Natural killer cell treated with Interleukin-12 subunit alpha and Interleukin-12 subunit beta and Interleukin-15 and Interleukin-18, amount 100 ng/mL, for 72 hours (primary cell): ENCODE data around the gene SNRPF. TPM values are rescaled to one million over a fixed set of nuclear protein-coding genes. Genes with fewer than 3 reads are reported as not detected.
"Not testable (repeated sequence)": the region's sequence is repeated elsewhere in the genome, so short reads cannot be mapped to it uniquely, and the experiment has no call there.

Source experiments
- ATAC-seq, 2 donors: fragments of 150-1000 bp; cut with Tn5 transposase in 1 of 2; sonication (Bioruptor Pico), chemical (Tn5 transposase) in 1 of 2; 2 replicates each; pipeline ENCODE4 v1.10.0; 2021
- DNase-seq: peaks from one replicate; pipeline ENCODE4 v3.0.0; 2022; ENCODE audit warnings: low spot score
- H3K27ac Mint-ChIP-seq, 2 donors: 1 replicate in 1 of 2; 2 replicates in 1 of 2; pipeline ENCODE4 v1.8.0; 2022; ENCODE audit warnings: mixed read lengths in 2 of 2, mild to moderate bottlenecking in 1 of 2, moderate library complexity in 1 of 2
- H3K27me3 Mint-ChIP-seq, 2 donors: 1 replicate in 1 of 2; 2 replicates in 1 of 2; pipeline ENCODE4 v1.8.0; 2022; ENCODE audit warnings: mixed read lengths in 2 of 2
- H3K36me3 Mint-ChIP-seq: one replicate; pipeline ENCODE4 v1.8.0; 2022; ENCODE audit warnings: mixed read lengths
- H3K4me1 Mint-ChIP-seq, 2 donors: 1 replicate in 1 of 2; 2 replicates in 1 of 2; pipeline ENCODE4 v1.8.0; 2022; ENCODE audit warnings: low read depth in 2 of 2, mixed read lengths in 2 of 2, mild to moderate bottlenecking in 1 of 2
- H3K4me3 Mint-ChIP-seq: one replicate; pipeline ENCODE4 v1.8.0; 2022; ENCODE audit warnings: mixed read lengths
- H3K9me3 Mint-ChIP-seq: 2 replicates; pipeline ENCODE4 v1.8.0; 2022; ENCODE audit warnings: mixed read lengths
- total RNA-seq, 2 donors: library from RNA; stranded (reverse); gene quantifications; one replicate each; pipeline ENCODE4 v1.2.3, GENCODE V29; 2022

Gene SNRPF
- total RNA-seq: 10 to 100 TPM; 31.5 to 62.6 TPM

DNA sequence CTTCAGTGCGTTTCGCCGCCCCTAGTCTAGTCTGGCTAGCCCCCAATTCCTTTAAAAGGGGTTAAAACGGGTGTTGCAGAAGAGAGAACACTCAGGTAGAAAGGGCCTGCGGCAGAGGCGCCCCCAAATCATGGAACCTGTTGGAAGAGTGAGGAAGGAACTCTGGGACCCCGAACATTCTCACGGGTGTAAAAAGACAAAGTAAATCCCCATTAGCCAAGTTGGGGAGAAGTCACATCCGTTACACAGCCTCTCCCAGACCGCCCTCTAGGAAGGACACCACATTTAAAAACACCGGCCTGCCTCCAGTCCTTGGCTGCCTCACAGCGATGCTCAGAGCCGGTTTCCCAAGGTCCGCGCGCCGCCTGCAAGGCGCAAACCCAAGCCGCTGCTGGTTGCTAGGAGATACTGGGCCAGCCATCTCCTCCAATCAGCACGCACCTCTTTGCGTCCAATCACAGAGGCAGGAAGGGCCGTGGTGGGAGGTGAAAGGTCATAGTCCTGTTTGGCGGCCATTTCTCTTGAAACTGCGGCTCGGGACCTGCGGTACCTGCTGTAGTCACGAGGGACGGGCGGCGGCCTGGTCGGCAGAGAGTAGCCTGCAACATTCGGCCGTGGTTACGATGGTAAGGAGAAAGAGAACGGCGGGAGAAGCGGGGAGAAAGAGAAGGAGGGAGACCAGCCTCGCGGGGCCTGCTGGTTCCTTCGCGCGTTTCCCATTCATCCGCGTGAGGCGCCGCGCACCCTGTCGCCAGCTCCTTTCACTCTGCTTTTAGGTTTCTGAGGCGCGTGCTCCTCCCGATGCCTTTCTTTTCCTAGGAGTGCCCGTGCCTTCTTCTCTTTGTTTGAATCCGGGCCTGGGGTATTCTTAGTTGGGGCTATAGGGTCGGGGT is at the start of gene SNRPF:
TSS of gene SNRPF (plus strand) at position 502 of the 893 bp plus-strand sequence. CDS start at position 624, 122 bp downstream.
- H3K4me3 Mint-ChIP-seq: no peak within 1 kb of the TSS
- H3K27me3 Mint-ChIP-seq: peaks cover 9 to 17% of the 10 kb centered on the region in 2 donors
- ATAC-seq: peak; percentile 99 to 100

DNA sequence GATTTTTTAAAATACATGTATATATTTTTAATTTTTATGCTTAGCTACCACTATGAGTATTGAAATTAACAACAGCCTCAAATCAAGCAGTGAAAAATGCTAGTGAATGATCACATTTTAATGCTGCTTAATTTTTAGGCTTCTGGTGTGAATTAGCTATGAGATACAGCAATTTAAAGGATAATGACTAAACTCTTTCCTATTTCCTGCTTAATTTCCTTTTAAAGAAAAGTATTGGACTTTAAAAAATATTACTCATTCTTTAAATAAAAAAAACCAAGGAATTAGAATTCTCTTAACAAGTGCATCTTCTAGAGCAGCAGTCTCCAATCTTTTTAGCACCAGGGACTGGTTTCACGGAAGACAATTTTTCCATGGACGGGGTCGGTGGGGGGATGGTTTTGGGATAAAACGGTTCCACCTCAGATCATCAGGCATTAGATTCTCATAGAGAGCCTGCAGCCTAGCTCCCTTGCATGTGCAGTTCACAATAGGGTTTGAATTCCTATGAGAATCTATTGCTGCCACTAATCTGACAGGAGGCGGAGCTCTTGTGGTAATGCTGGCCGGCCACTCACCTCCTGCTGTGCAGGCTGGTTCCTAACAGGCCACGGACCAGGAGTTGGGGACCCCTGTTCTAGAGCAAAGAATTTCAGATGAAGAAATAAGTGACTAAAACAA is 49.6 kb upstream of the SNRPF start:
- DNase-seq: no peak
- Mint-ChIP-seq H3K4me1 (peaks cover 6 to 12% of the 10 kb centered on the region in 2 donors), H3K27ac (no peak overlapping the region), H3K27me3 (peaks cover 12 to 24% of the 10 kb centered on the region in 2 donors), H3K4me3 (no peak overlapping the region), H3K9me3 (no peaks in the 10 kb centered on the region), H3K36me3 (no peaks in the 10 kb centered on the region)
- no peak for ATAC-seq

More for the DNA sequence above, at the start of gene SNRPF:
- Mint-ChIP-seq H3K27ac (no peak within 1 kb of the TSS), H3K9me3 (no peaks in the 10 kb centered on the region), H3K36me3 (peaks cover 21% of the 10 kb centered on the region), H3K4me1 (peaks cover 10% of the 10 kb centered on the region in 2 donors)
- DNase-seq: peak; percentile 95

DNA sequence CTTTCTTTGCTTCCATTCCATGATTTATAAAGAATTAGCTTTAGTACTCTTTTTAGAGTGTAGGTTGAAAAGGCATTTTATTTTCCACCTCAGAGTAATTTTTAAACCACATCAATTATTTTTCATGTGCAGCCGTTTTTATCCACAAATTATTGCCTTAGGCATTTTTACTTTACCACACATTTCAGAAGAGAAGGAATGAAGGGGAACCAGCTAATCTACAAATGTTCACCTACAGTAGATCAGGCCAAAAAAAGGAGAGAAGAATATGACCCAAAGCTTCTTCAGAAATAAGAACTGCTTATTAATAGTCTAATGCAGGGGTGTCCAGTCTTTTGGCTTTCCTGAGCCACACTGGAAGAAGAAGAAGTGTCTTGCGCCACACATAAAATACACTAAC is 48.3 kb upstream of the SNRPF start:
- peaks cover 6 to 10% of the 10 kb centered on the region in 2 donors for H3K4me1 Mint-ChIP-seq
- H3K36me3 Mint-ChIP-seq: no peaks in the 10 kb centered on the region
- no peak overlapping the region for H3K27ac Mint-ChIP-seq
- ATAC-seq (no peak), DNase-seq (no peak)
- H3K4me3 Mint-ChIP-seq: no peak overlapping the region
- H3K27me3 Mint-ChIP-seq: peaks cover 12 to 21% of the 10 kb centered on the region in 2 donors
- H3K9me3 Mint-ChIP-seq: no peaks in the 10 kb centered on the region

DNA sequence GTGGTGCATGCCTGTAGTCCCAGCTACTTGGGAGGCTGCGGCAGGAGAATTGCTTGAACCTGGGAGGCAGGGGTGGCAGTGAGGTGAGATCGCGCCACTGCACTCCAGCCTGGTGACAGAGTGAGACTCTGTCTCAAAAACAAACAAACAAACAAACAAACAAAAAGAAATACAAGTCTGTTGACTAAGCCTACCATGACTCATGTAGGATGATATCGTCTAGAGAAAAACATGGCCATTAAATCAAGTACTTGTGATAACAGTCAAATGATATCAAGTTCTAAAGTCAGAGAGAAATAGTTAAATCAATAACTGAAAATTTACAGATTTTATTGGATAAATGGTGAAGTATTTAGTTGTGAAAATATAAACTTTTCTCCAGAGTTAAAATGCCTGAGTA is 46.6 kb upstream of the SNRPF start:
- not testable (repeated sequence) for ATAC-seq, H3K4me3 Mint-ChIP-seq, H3K9me3 Mint-ChIP-seq, H3K4me1 Mint-ChIP-seq, H3K36me3 Mint-ChIP-seq, DNase-seq, H3K27ac Mint-ChIP-seq
- H3K27me3 Mint-ChIP-seq: peaks cover 8 to 18% of the 10 kb centered on the region in 2 donors

GRCh38 chr12:95815632-95816212 is 43.0 kb upstream of the SNRPF start:
- DNase-seq (no peak), ATAC-seq (no peak)
- Mint-ChIP-seq H3K36me3 (no peaks in the 10 kb centered on the region), H3K4me3 (no peak overlapping the region), H3K27me3 (peaks cover 4 to 16% of the 10 kb centered on the region in 2 donors), H3K27ac (no peak overlapping the region), H3K9me3 (no peaks in the 10 kb centered on the region), H3K4me1 (no peaks in the 10 kb centered on the region)

DNA sequence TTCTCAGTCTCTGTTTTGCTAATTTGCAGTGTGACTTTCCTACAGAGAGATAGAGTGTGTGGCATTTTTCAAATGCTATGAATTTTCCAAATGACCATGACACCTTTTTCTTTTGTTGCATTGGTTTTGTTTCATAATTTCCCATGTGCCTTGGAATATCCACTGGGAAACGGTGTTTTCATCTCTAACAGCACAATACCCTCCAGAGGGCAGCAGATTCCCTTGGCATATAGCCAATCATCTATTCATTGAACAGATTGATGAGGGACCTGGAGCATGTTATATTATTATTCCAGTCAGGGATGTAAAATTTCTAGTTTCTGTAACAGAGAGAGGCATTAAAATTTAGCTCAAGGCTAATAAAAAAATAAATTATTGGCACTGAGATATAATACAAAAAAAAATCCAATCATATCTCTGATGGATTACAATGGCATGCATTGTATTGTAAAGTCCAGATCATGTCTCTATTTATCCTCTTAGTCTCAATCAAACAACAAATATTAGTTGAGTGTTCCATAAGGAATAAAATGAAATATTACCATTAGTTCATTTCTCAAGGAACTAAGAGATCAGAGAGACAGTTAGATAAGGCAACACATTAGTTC is 38.6 kb upstream of the SNRPF start:
- H3K27me3 Mint-ChIP-seq: peaks cover 10 to 20% of the 10 kb centered on the region in 2 donors
- no peak overlapping the region for H3K4me3 Mint-ChIP-seq
- no peaks in the 10 kb centered on the region for H3K4me1 Mint-ChIP-seq
- H3K27ac Mint-ChIP-seq: no peak overlapping the region
- ATAC-seq (no peak), DNase-seq (no peak)
- no peaks in the 10 kb centered on the region for H3K9me3 Mint-ChIP-seq
- no peaks in the 10 kb centered on the region for H3K36me3 Mint-ChIP-seq

- DNase-seq (no peak), ATAC-seq (no peak)
- H3K4me1 Mint-ChIP-seq: peaks cover 0 to 3% of the 10 kb centered on the region in 2 donors
- no peaks in the 10 kb centered on the region for H3K9me3 Mint-ChIP-seq
- no peak overlapping the region for H3K4me3 Mint-ChIP-seq
- peaks cover 25 to 29% of the 10 kb centered on the region in 2 donors for H3K27me3 Mint-ChIP-seq
- no peak overlapping the region for H3K27ac Mint-ChIP-seq
- no peaks in the 10 kb centered on the region for H3K36me3 Mint-ChIP-seq
Measured at GRCh38 chr12:95829395-95829794, 29.4 kb upstream of the SNRPF start.

- Mint-ChIP-seq H3K27me3 (peaks cover 25 to 29% of the 10 kb centered on the region in 2 donors), H3K4me3 (no peak overlapping the region), H3K27ac (no peak overlapping the region), H3K4me1 (peaks cover 0 to 3% of the 10 kb centered on the region in 2 donors), H3K36me3 (no peaks in the 10 kb centered on the region), H3K9me3 (no peaks in the 10 kb centered on the region)
- DNase-seq (no peak), ATAC-seq (peak in 1 of 2 donors; percentile 58)
Measured at GRCh38 chr12:95830335-95831089, 28.2 kb upstream of the SNRPF start.

DNA sequence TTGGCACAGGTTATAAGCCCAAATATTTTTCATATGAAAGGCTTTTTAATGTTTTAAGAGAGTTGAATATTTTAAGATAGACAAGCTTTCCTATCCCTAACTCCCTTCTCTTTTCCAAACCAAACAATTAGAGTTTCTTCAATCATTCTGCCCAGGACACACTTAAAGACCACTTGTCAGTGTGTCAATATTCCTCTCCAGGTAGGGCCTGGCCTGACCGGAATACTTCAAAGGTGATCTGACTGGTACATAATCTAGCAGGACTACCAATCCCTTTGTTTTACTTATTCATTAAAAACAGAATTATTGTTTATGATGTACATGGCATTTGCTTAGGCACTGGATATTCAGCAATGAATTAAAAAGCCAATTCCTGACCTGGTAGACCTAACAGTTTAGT is 24.2 kb upstream of the SNRPF start:
- no peak for ATAC-seq
- H3K4me3 Mint-ChIP-seq: no peak overlapping the region

GRCh38 chr12:95836185-95836609 is 22.6 kb upstream of the SNRPF start:
- Mint-ChIP-seq H3K4me1 (no peaks in the 10 kb centered on the region), H3K4me3 (no peak overlapping the region), H3K36me3 (no peaks in the 10 kb centered on the region), H3K27ac (no peak overlapping the region), H3K27me3 (peaks cover 24 to 25% of the 10 kb centered on the region in 2 donors), H3K9me3 (no peaks in the 10 kb centered on the region)
- DNase-seq (no peak), ATAC-seq (no peak)

More for the DNA sequence above, 24.2 kb upstream of the SNRPF start:
- Mint-ChIP-seq H3K4me1 (peaks cover 0 to 3% of the 10 kb centered on the region in 2 donors), H3K36me3 (no peaks in the 10 kb centered on the region), H3K9me3 (no peaks in the 10 kb centered on the region), H3K27ac (no peak overlapping the region), H3K27me3 (peaks cover 33 to 35% of the 10 kb centered on the region in 2 donors)
- DNase-seq: no peak

GRCh38 chr12:95836630-95837239 is 22.0 kb upstream of the SNRPF start:
- ATAC-seq (no peak), DNase-seq (no peak)
- Mint-ChIP-seq H3K36me3 (no peaks in the 10 kb centered on the region), H3K9me3 (no peaks in the 10 kb centered on the region), H3K4me3 (no peak overlapping the region), H3K27me3 (peaks cover 24 to 25% of the 10 kb centered on the region in 2 donors), H3K4me1 (no peaks in the 10 kb centered on the region), H3K27ac (no peak overlapping the region)

DNA sequence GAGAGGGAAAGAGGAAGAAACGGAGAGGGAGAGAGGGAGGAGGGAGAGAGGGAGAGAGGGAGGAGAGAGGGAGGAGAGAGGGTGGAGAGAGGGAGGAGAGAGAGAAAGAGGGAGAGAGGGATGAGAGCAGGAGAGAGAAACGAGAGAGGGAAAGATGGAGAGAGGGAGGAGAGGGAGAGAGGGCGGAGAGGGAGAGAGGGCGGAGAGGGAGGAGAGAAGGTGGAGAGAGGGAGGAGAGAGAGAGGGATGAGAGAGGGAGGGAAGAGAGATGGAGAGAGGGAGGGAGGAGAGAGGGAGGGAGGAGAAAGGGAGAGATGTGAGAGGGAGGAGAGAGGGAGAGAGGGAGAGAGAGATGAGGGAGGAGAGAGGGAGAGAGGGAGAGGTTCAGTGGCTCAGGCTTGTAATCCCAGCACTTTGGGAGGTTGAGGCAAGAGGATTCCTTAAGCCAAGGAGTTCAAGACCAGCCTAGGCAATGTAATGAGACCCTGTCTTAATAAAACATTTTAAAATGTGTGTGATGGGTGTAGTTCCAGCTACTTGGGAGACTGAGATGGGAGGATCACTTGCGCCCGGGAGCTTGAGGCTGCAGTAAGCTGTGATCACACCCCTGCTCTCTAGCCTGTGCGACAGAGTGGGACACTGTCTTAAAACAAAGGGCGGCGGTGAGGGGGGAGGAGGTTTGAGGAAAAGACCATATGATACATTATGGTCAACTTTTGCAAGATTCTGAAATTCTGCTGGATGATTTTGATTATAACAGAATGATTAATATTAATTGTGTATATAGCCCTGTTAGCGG is 21.3 kb upstream of the SNRPF start:
- H3K9me3 Mint-ChIP-seq: no peaks in the 10 kb centered on the region
- ATAC-seq (no peak), DNase-seq (no peak)
- H3K27me3 Mint-ChIP-seq: peaks cover 19 to 20% of the 10 kb centered on the region in 2 donors
- no peak overlapping the region for H3K4me3 Mint-ChIP-seq
- no peaks in the 10 kb centered on the region for H3K4me1 Mint-ChIP-seq
- no peaks in the 10 kb centered on the region for H3K36me3 Mint-ChIP-seq
- H3K27ac Mint-ChIP-seq: no peak overlapping the region
